ENCODE data around the gene ATP2A2.
"Not testable (repeated sequence)": the region's sequence is repeated elsewhere in the genome, so short reads cannot be mapped to it uniquely, and the experiment has no call there.

The ATP2A2 gene

DNA sequence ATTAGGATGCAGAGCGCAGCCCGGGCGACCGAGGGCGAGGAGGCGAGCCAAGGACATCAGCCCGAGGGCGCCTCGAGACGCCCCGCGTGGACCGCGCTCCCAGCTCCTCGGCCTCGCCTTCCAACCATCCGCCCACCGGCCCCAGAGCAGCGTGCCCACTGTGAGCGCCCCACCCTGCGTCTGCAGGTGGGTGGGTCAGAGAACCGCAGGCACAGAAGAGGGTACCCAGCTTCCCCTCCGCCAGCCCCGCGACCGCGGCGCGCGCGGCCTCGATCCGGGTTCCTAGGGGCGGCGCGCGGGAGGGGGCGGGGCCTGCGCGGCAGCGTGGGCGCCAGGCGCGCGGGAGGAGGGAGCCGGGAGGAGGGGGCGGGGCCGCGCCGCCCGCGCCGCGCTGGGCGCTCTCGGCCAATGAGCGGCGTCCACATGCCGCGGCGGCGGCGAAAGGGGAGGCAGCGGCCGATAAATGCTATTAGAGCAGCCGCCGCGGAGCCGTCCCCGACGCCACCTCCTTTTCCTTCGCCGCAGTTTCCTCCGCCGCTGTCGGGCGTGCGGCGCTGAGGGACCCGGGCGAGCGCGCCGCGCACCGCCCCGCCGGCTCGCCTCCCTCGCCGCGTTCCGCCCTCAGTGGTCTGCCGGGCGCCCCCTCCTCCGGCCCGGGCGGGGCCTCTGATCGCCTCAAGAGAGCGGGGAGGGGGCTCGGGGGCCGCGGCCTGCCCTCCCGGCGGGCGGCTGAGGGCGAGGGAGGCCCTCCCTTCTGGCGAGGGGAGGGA lies at the start of gene ATP2A2:
ATP2A2 (plus strand) TSS at position 469 of the 770 bp plus-strand sequence. CDS start 543 bp downstream, outside the sequence.
- DNase-seq = peak; percentile 95

DNA sequence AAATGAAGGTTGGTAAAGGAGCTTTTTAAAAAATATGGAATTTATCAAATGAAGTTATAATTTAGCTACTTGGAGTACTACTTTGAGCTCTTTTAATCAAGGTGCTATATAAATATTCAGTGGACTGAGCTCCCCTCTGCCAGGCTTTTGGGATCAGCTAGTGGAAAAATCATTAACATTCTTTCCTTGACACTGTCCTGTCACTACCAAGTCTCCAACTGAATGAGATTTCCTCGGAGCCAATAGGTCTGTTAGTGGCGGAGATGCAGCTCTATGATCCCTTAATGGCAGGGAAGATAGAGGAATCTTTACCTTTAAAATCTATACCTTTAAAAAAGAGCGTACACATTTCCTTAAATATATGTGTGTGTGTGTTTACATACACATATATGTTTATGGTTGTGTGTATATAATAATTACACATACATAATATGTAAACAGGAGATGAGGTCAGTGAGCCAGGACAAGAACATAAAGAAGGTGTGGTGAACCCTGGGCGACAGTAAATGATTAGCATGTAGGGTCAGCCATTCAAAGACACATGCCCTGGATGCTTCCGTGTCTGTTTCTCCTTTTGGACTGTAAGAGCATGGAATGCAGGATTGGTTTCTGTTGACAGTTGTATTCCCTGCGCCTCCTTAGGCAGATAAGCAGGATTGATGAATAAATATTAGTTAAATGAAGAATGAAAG lies 47.7 kb upstream of the ATP2A2 start:
- DNase-seq = no peak

DNA sequence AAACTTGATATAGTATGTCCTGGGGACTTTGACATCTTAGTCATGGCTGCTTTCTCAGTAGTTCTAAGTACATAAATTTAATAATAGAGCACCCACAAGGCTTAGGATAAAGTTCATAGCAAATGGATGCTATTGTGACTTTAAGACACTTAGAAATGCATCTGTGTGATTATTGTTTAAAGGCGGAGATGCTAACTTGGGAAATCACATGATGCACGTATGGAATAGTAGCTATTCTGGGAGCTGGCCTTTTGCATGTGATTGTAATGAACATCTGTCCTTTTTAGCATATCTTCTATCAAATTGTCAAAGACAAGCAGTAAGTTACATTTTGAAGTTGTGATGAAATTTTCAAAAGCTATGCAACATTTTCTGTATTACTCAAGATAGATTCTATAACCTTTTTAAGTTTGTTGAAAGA lies 46.7 kb upstream of the ATP2A2 start:
- DNase-seq = peak; percentile 26

DNA sequence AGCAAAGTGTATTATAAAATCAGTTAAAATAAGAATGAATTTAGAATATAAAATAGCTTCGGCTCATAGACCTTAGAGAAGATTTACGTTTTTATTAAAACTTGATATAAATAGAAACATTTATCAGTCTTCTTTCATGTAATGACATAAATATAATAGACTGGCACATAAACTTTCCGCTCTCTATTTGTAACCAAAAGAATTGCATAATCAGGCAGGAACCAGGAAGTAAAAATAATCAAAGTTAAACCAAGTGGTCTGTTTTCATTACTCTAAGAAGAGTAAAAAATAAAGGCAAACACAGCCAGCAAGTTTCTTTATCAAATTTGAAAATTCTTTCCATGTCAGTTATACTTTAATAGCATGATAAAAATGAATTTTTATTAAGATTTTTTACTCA lies 46.3 kb upstream of the ATP2A2 start:
- DNase-seq = peak; percentile 55

DNA sequence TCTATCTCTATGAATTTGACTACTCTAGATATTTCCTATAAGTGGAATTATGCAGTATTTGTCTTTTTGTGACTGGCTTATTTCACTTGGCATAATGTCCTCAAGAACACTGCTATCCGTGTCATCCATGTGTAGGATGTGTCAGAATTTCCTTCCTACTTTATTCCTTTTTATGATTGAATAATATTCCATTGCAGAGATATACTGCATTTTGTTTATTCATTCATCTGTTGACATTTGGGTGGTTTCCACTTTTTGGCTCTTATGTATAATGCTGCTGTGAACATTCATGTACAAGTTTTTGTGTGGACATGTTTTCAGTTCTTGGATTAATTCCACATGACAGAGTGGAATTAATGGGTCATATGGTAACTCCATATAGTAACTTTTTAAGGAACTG lies 45.7 kb upstream of the ATP2A2 start:
- no peak for DNase-seq

DNA sequence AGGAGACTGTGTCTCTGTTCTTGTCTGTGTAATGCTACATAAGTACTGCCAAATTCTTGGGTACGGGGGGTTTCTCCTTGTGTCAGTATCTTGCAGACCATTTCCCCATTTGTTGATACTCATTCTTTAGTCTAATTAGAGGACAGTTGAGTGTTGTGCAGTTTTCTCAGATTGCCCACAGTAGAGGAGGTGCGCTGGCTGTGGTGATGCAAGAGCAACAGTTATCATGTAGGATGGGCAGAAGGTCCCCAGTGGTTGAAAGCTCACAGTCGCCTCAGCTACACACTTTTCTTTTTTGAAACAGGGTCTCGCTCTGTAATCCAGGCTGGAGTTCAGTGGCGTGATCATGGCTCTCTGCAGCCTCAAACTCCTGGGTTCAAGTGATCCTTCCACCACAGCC lies 37.8 kb upstream of the ATP2A2 start:
- peak; percentile 27 for DNase-seq

DNA sequence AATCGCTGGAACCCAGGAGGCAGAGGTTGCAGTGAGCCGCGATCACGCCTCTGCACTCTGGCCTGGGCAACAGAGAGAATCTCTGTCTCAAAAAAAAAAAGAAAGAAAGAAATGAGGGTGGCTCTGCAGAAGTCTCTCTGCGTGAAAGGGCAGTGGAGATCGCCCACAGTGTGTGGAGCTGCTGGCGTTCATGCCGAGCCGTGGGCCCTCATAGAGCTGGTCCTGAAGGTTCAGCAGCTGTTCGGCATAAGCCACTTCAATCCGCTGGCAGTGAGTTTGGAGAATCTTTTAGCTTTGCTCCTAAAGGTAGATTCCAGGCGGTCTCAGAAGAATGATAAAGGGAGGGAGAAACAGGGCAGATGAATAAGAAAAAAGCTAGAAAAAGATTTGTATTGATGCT lies 36.7 kb upstream of the ATP2A2 start:
- DNase-seq = no peak

DNA sequence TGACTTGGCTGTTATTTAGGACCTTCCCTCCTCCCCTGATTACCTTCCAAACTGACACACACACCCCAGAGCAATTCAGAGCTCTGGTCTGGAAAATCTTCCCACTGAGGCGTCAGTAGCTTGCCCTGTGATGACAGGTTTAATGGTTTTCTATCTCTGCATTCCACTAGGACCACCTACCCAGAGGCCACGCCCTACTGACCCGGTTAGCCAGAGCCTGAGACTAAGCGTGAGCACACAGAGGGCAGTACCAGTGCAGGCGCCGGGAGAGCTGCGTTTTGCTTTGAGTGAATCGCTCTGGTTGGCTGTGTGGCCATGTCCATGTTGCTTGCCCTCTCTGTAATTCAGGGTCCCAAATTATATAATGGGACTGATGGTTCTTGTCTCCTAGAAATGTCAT lies 36.2 kb upstream of the ATP2A2 start:
- DNase-seq = no peak

DNA sequence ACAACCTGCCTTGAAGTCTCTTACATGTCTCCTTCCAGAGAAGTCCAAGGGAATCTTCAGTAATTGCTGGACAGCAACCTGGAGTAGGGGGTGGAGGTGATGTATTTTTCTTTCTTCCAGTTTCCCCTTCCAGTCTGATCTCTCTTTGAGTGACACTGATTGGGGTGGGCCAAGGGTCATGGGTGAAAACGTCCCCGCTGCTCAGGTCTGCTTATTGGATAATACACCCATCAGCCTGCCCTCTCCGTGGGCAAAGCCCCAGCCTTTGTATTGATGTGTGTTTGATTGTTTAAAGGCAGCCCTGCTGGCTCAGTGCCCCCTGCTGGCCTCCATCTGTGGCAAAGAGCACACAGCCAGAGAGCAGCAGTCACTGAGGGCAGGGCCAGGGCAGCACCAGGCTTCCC lies 35.7 kb upstream of the ATP2A2 start:
- DNase-seq = peak; percentile 76

DNA sequence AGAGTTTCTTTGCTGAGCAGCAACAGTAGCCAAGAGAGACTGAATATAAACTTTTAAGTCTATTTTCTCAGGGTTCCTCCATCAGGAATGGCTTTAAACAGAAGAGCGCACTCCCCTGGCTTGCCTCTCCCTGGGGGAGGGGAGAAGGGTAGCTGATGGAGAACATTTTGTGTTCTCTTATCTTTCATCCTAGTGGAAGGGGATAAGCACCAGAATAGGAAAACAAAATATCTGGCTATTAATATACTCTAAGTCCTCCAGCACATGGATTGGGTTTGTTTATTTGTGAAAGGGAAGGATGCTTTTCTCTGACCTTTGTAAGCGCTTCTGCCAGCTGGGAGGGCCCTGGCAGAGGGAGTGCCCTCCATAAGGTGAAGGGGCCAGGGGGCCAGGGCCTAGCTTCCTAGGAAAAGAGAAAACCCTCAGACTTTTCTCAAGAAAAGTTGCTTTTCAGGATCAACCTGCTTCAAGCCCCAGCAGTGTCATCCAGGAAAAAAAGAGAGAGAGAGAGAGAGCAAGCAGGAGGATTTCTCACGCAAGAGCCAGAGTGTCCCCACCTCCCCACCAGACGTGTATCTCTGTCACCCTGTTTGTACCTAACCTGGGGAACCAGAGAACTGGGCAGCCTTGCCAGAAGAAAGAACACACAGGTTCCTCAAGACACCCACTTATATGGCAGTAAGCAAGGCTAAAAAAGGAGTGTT lies 34.3 kb upstream of the ATP2A2 start:
- DNase-seq = no peak

DNA sequence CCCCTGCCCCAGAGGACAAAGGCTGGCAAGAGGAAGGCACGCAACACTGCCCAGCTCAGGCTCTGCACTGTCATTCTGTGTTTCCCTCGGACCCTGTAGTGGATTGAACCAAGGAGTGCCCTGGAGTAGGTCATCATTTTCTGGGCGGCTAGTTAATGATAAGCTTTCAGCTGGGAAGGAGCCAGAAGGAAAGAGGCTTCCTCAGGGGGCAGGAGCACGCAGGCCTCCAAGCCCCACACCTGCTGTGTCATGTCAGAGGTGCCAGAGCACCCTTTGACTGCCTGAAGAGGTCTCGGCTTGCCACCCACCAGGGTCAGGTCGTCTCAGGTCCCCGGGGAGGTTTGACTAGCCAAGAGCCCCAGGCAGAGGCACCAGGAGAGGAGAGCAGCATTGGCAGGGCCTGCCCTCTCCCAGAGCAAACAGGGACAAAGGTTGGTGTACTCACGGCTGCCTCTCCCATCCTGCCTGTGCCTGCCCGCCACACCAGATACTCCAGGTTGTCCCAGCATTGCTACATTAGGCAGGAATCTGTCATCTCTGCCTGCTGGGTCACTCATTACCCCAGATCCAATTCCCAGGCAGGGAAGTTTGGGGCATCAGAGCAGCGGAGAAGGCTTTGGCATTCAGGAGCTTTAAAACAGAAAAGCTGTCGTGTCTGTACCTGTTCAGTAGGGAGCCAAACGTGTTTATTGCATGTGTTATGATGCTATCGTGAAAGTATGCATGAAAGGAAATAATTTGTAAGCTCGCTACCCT lies 33.5 kb upstream of the ATP2A2 start:
- no peak for DNase-seq

DNA sequence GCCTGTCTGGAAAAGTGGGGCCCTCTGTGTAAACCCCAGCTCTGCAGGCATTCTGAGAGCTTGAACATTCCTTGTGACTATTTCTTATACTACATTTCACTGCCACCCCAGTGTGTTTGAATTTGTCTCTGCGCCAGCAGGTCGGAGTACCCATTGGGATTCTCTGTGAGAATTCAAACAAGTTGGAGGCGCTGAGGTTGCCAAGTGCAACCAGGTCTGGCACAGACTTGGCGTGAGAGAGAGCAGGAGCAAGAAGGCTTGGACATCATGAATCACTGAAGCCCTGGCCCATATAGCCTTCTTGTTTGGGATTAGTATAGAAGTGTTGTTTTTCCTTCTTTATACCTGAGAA lies 33.0 kb upstream of the ATP2A2 start:
- DNase-seq = no peak

DNA sequence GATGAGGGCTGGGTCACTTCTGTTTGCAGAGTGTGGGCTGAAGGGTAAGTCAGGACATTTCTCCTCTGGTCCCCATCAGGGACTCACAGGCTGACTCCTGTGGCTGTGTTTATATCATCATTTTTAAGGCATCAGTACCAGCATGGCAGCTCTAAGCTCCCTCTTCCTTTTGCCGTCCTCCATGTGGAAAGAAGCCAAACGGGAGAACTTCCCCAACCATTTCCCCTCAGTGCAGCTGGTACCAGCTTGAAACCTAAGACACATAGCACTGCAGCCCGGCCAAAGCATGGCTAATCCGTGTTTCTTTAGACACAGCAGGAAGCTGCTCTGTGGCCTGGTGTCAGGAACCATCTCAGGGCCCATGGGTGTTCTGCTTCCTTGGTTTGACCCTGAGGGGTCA lies 31.9 kb upstream of the ATP2A2 start:
- DNase-seq = no peak

DNA sequence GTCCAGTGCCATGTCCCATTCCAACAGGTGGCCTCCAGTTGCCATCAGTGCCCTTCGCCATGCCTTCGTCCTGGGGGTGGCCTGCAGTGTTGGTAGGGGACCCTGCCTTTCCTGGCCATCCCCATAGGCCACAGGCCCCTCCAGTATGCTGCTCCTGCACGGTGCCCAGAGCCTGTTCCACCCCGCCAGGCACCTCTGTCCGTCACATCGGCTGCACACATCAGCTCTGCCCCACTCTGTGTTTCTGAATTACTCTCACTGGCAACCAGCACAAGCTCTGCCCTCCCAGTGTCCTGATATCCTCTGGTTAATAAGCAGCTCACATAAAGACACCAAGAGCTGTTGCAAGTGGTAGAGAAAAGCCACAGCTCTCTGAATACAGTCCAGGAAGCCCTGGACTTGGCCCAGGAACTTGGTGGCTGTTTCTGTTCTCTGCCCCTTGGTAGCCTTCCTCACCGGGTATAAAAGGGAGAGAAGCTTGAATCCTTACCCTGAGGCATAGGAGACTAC lies 31.3 kb upstream of the ATP2A2 start:
- DNase-seq = no peak

DNA sequence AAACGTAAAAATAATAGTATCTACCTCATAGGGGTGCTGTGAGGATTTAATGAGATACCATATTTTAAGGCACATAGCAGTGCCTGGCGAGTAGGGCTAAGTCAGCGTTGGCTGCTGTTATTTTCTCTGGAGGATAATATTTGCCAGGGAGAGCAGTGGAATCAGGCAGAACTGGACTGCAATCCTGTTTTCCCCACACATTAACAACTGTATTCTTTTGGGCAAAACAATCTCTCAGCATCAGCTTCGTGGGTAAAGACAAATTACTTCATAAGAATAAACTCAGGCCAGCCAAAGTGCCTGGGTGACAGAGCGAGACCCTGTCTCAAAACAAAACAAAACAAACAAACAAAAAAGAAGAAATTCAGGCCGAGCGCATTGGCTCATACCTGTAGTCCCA lies 29.7 kb upstream of the ATP2A2 start:
- no peak for DNase-seq

DNA sequence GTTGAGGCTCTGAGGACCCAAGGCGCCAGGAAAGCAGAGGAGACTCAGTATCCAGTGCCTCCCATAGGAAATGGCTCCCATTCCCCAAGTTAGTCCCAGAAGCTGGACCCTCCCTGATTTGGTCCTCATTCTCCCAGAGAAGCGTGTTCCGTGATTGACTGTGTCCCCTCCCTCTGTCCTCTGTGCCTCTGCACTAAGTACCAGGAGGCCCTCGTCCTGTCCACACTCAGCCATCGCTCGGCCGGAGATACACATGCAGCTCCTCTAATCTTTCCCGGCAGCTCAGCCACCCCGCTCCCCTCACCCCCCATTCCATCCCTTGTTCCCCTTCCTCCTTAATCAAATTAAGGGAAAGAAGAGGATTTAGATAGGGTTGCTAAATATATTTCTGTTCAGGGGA lies 28.3 kb upstream of the ATP2A2 start:
- DNase-seq = no peak

DNA sequence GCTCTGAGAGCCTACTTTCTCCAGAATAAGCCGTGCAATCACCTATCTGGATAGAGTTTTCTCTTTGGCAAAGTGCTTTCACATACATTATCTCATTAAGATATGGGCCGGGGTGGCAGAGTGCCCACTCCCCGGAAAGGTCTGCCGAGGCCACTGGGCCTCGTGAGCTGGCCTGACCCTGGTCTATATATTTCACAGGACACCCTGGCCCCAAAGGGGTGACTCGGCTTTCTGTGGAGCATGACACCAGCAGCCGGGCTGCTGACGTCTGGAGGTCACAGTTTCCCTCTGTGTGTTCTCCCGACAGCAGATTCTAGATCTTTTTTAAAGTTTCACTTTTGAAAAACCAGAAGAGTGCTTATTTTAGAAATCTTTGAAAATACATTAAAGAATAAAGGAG lies 27.9 kb upstream of the ATP2A2 start:
- DNase-seq = no peak

DNA sequence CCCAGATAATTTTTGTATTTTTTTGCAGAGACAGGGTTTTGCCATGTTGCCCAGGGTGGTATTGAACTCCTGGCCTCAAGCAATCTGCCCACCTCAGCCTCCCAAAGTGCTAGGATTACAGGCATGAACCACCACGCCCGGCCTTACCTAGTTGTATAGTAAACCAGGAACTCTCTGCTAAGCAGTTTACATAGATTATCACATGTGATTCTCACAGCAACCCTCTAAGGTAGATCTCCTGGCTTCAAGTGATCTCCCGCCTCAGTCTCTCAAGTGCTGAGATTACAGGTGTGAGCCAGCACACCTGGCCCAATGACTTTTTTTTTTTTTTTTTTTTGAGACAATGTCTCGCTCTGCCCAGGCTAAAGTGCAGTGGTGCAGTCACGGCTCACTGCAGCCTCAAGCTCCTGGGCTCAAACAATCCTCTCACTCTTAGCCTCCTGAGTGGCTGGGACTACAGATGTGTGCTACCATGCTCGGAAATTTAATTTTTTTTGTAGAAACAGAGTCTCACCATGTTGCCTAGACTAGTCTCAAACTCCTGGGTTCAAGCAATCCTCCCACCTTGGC lies 26.0 kb upstream of the ATP2A2 start:
- DNase-seq = no peak

DNA sequence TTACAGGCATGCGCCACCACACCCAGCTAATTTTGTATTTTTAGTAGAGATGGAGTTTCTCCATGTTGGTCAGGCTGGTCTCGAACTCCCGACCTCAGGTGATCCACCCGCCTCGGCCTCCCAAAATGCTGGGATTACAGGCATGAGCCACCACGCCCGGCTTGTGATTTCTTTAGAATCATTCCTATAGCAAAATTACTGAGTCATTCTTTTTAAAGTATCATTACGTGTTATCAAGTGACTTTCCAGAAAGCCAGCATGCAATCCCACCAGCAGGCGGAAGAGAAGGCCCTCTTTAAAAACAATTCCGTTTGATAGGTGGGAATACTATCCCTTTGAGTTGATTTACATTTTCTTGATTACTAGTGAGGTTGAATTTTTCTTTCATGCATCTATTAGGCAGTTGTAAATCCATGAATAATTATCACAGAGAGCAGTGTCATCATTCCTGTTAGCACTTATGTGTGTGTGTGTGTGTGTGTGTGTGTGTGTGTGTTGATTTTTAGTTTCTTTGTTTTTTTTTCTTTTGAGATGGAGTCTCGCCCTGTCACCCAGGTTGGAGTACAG lies 25.1 kb upstream of the ATP2A2 start:
- not testable (repeated sequence) for DNase-seq

DNA sequence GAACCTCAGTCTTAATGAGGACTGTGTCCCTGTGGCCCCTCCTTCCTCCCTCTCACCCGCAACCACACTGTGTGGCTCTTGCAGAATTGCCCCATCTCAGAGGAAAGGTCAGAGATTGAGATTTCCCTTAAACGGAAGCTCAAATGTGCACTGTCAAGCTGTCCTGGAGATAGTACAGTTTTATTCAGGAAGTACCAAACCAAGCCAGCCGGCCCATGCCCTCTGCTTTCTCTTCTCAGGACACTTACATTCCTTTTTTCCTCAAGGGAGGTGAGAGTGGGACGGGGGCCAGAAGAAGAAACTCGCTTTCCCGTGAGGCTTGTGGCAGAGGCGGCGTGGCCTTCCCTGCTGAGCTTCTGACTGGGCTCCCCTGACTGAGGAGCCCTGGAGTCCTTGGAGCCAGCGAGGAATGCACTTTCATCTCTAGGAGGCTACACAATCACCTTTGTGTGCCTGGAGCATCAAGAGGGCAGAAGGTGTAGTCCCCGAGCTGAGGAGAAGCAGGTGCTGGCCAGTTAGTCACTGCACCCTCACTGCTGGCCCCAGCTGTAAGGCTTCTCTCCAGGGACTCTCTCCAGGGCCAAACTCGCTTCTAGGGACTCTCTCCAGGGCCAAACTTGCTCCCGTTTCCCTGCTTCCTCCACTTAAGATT lies 24.1 kb upstream of the ATP2A2 start:
- peak; percentile 74 for DNase-seq

DNA sequence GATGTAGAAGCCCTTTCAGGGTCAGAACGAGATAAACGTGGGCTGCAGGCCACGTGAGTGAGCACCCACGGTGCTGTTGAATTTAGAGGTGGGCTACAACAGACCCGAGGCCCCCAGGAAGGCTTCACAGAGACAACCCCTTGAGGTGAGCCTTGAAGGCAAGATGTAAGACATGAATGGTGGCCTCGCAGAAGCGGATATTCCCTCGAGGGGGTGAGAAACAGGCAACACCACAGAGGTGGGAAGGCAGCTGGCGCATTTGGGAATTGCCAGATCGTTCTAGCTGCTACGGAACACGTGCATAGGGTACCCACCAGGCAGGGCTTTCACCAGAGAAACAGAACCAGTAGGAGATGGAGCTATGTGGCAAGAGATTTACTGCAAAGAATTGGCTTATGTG lies 22.6 kb upstream of the ATP2A2 start:
- no peak for DNase-seq
